Measurements from ENCODE around the gene PLEKHJ1. TPM values are rescaled to one million over a fixed set of nuclear protein-coding genes. Genes with fewer than 3 reads are reported as not detected.
A peak's percentile ranks its signal among the peaks of the same experiment; 100 is the strongest.

PLEKHJ1 gene
- total and polyA plus RNA-seq, 2 of the 8 experiments (the other 6 are each of a cell fraction or from before 2014, with no cell fraction given), result 135 to 187 TPM

- Histone ChIP-seq H3K79me1 (ENCODE audit: low read depth, low read length) (no peaks in the 10 kb centered on the region), H3K4ac (replicated peaks; ENCODE audit: insufficient read length, low read depth, low read length) (no peak within 1 kb of the TSS), H2BK20ac (ENCODE audit: low read length) (no peak within 1 kb of the TSS), H4K20me1 (replicated peaks in 1 of 2; ENCODE audit: control insufficient read depth in 1 of 2, insufficient read depth in 2 of 2, low read length in 2 of 2) (peaks cover 0 to 4% of the 10 kb centered on the region in 2 experiments), H3K23me2 (ENCODE audit: low read depth, low read length) (peaks cover 5% of the 10 kb centered on the region; the same call in 1 of the 2 replicates), H2BK120ac (replicated peaks; ENCODE audit: low read depth, low read length) (no peak within 1 kb of the TSS), H2AK5ac (ENCODE audit: low read depth, low read length) (no peak within 1 kb of the TSS), H4K91ac (replicated peaks; ENCODE audit: insufficient read length, low read length) (no peak within 1 kb of the TSS), H3K27ac (ENCODE audit: low read depth, low read length) (no peak within 1 kb of the TSS), H3K79me2 (ENCODE audit: control insufficient read depth in 1 of 2, insufficient read depth in 2 of 2, low read length in 2 of 2) (no peaks in the 10 kb centered on the region), H2AFZ (ENCODE audit: low read length) (no peak within 1 kb of the TSS), H3K4me3 (ENCODE audit: extremely low read depth in 1 of 4, insufficient read depth in 2 of 4, low read depth in 3 of 4, low read length in 4 of 4) (peak within 1 kb of the TSS; percentile 28 to 64 (median 44)), H3K9ac (replicated peaks in 1 of 4; ENCODE audit: extremely low read depth in 1 of 4, low read depth in 3 of 4, low read length in 3 of 4) (no peak within 1 kb of the TSS), H3K56ac (replicated peaks; ENCODE audit: insufficient read length, low read depth, low read length) (no peak within 1 kb of the TSS), H3K14ac (ENCODE audit: insufficient read length) (no peak within 1 kb of the TSS), H4K5ac (ENCODE audit: insufficient read length, low read depth, low read length) (no peak within 1 kb of the TSS), H3K18ac (ENCODE audit: extremely low read depth, low read length) (no peak within 1 kb of the TSS), H2BK12ac (ENCODE audit: low read depth, low read length) (no peak within 1 kb of the TSS), H3K36me3 (ENCODE audit: control insufficient read depth in 2 of 4, insufficient read depth in 4 of 4, low read length in 3 of 4) (no peaks in the 10 kb centered on the region), H3K23ac (ENCODE audit: insufficient read length) (no peak within 1 kb of the TSS), H3K4me1 (replicated peaks in 1 of 4; ENCODE audit: control insufficient read depth in 3 of 4, insufficient read depth in 4 of 4, low read length in 3 of 4) (peaks cover 0 to 5% (median 0%) of the 10 kb centered on the region in 4 experiments; a peak in 2 of 7 replicates), H3K4me2 (ENCODE audit: insufficient read depth in 1 of 2, low read depth in 2 of 2, low read length in 2 of 2) (peak within 1 kb of the TSS; percentile 79 to 83), H3K9me3 (ENCODE audit: insufficient read depth in 2 of 2, low read depth in 1 of 2, low read length in 1 of 2) (no peaks in the 10 kb centered on the region), H2BK15ac (ENCODE audit: low read length) (no peak within 1 kb of the TSS), H2BK5ac (ENCODE audit: low read depth, low read length) (no peak within 1 kb of the TSS), H4K8ac (ENCODE audit: extremely low read depth, insufficient read depth, low read length) (peak within 1 kb of the TSS; percentile 31; the same call in 1 of the 2 replicates), H3K27me3 (replicated peaks in 1 of 4; ENCODE audit: control insufficient read depth in 3 of 4, extremely low read depth in 1 of 4, insufficient read depth in 3 of 4, low read length in 3 of 4) (peaks cover 0 to 23% (median 16%) of the 10 kb centered on the region in 4 experiments; a peak in 6 of 7 replicates)
- POLR2A ChIA-PET (ENCODE audit: partially characterized antibody), result interaction anchor here (1.0 to 2.1 kb wide), 7 partner anchors 9 to 37 kb away, joined by 3 to 9 read pairs (median 3); no protein-coding TSS in a partner anchor
- FAIRE-seq, result no peak
- CTCF ChIA-PET (ENCODE audit: partially characterized antibody), result interaction anchor here (0.9 to 1.4 kb wide), 3 partner anchors 17 to 36 kb away, joined by 3 to 5 read pairs (median 3); no protein-coding TSS in a partner anchor
- TF ChIP-seq JUN (IDR thresholded peaks at IDR 0.05; ENCODE audit: low read depth, low read length) (no peak), EZH2 (IDR thresholded peaks at IDR 0.05; ENCODE audit: low read depth, low read length, severe bottlenecking) (peak; percentile 52), GABPA (IDR thresholded peaks at IDR 0.05; ENCODE audit: borderline replicate concordance, insufficient read depth, low read length) (peak; percentile 63; the same call in 1 of the 2 replicates), SIN3A (conservative IDR thresholded peaks at IDR 0.05 in 1 of 2, IDR thresholded peaks at IDR 0.05 in 1 of 2; ENCODE audit: low read depth in 1 of 2, low read length in 2 of 2) (0 out of 4 replicates have a peak, but pooled peaks of 1 of the 2 experiments have one; percentile 23)
- TF ChIP-seq, protein P1, sequence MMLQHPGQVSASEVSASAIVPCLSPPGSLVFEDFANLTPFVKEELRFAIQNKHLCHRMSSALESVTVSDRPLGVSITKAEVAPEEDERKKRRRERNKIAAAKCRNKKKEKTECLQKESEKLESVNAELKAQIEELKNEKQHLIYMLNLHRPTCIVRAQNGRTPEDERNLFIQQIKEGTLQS (IDR thresholded peaks at IDR 0.05; ENCODE audit: insufficient read depth, low read depth, low read length), result no peak
- 8% methylated on average over 33 of the region's 41 CpGs; no CpG with 5 or more reads in 1 of the 2 experiments for WGBS, 2 experiments (ENCODE audit: extremely low coverage in 1 of 2, insufficient coverage in 1 of 2, insufficient read length in 1 of 2, insufficient replicate concordance in 2 of 2, low coverage in 1 of 2, low lambda C conversion rate in 2 of 2, missing lambda C conversion rate in 1 of 2)
- DNase-seq (ENCODE audit: low read depth in 1 of 2, low spot score in 2 of 2), result peak in 1 of 2 experiments; percentile 79
Measured at GRCh38 chr19:2282062-2282861, 46.1 kb upstream of the PLEKHJ1 start, which contains the start of gene PEAK3. TSS of gene PEAK3 (minus strand) at chr19:2282175. CDS start at chr19:2280931, 1,244 bp downstream.
